HCT116 (cell line): ENCODE results near the gene CYP2B6.

Source experiments
- EZH2 ChIP-seq: fragments of 200-600 bp; sonication (generic); IDR thresholded peaks from 2 replicates; pipeline ENCODE4 v1.6.1; 2017; ENCODE audit warnings: antibody characterized with exemption, mixed run types
- EZH2phosphoT487 ChIP-seq: fragments of 200-600 bp; IDR thresholded peaks from 2 replicates; pipeline ENCODE4 v1.6.1; 2018; ENCODE audit warnings: antibody characterized with exemption, borderline replicate concordance
- JUND ChIP-seq: IDR thresholded peaks from 2 replicates; pipeline ENCODE4 v1.6.1; 2012
- MAX ChIP-seq: IDR thresholded peaks from 2 replicates; pipeline ENCODE4 v1.6.1; 2012
- POLR2AphosphoS5 ChIP-seq: IDR thresholded peaks from 2 replicates; pipeline ENCODE4 v1.6.1; 2011; ENCODE audit warnings: mild to moderate bottlenecking, low read depth, low read length, moderate library complexity
- RAD21 ChIP-seq: IDR thresholded peaks from 2 replicates; pipeline ENCODE4 v1.6.1; 2012; ENCODE audit warnings: low read depth, mild to moderate bottlenecking
- SIN3A ChIP-seq: IDR thresholded peaks from 2 replicates; pipeline ENCODE4 v1.6.1; 2012; ENCODE audit warnings: low read depth
- SP1 ChIP-seq: IDR thresholded peaks from 2 replicates; pipeline ENCODE4 v1.6.1; 2012; ENCODE audit warnings: low read depth
- ZNF274 ChIP-seq: fragments of 200-500 bp; sonication (Bioruptor generic); IDR thresholded peaks from 2 replicates; pipeline ENCODE4 v1.6.1; 2014; ENCODE audit warnings: mild to moderate bottlenecking, low read depth, low read length, inconsistent platforms
- TF ChIP-seq, protein P1 (sequence below), 3 experiments: fragments of 200-600 bp in 1 of 3; sonication (generic) in 1 of 3; IDR thresholded peaks in 2 of 3; conservative IDR thresholded peaks in 1 of 3; 2 replicates each; pipeline ENCODE4 v1.5.1; 2012 to 2017; ENCODE audit warnings: low read depth in 2 of 3, low read length in 2 of 3, antibody characterized with exemption in 1 of 3, borderline replicate concordance in 1 of 3, control low read depth in 1 of 3, mild to moderate bottlenecking in 1 of 3, mixed read lengths in 1 of 3, mixed run types in 1 of 3, moderate library complexity in 1 of 3; ENCODE audit not compliant: insufficient read depth in 1 of 3
- TF ChIP-seq, protein P2 (sequence below): IDR thresholded peaks from 2 replicates; pipeline ENCODE4 v1.6.1; 2011; ENCODE audit warnings: mild to moderate bottlenecking, low read length, moderate library complexity; ENCODE audit not compliant: insufficient replicate concordance; ENCODE audit errors: extremely low read depth

DNA sequence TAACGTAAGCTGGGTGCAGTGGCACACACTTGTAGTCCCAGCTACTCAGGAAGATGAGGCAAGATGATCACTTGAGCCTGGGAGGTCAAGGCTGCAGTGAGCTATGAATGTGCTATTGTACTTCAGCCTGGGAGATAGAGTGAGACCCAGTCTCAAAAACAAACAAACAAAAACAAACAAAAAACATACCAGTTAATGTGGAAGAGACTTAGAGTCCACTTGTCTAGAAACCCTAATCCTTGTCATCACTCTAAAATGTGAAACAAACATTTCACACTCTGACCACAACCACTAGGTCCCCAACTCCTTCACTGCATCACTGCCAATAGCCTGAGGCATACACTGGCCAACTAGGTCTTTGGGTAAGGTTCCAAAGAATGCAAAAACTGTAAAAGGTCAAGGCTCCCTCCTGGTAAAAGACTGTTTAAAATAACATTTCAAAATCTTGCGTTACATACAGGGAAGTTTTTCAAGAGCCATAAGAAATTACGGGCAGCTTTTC is 28.6 kb upstream of the CYP2B6 start:
- TF ChIP-seq SIN3A (no peak), SP1 (no peak), POLR2AphosphoS5 (no peak), JUND (no peak), MAX (no peak), EZH2 (no peak), ZNF274 (no peak), RAD21 (no peak), EZH2phosphoT487 (no peak)
- TF ChIP-seq, protein P1, sequence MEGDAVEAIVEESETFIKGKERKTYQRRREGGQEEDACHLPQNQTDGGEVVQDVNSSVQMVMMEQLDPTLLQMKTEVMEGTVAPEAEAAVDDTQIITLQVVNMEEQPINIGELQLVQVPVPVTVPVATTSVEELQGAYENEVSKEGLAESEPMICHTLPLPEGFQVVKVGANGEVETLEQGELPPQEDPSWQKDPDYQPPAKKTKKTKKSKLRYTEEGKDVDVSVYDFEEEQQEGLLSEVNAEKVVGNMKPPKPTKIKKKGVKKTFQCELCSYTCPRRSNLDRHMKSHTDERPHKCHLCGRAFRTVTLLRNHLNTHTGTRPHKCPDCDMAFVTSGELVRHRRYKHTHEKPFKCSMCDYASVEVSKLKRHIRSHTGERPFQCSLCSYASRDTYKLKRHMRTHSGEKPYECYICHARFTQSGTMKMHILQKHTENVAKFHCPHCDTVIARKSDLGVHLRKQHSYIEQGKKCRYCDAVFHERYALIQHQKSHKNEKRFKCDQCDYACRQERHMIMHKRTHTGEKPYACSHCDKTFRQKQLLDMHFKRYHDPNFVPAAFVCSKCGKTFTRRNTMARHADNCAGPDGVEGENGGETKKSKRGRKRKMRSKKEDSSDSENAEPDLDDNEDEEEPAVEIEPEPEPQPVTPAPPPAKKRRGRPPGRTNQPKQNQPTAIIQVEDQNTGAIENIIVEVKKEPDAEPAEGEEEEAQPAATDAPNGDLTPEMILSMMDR (IDR thresholded peaks at IDR 0.05 in 2 of 3, conservative IDR thresholded peaks at IDR 0.05 in 1 of 3; ENCODE audit: borderline replicate concordance in 1 of 3, insufficient read depth in 1 of 3, low read depth in 2 of 3, low read length in 2 of 3): no peak
- TF ChIP-seq, protein P2, sequence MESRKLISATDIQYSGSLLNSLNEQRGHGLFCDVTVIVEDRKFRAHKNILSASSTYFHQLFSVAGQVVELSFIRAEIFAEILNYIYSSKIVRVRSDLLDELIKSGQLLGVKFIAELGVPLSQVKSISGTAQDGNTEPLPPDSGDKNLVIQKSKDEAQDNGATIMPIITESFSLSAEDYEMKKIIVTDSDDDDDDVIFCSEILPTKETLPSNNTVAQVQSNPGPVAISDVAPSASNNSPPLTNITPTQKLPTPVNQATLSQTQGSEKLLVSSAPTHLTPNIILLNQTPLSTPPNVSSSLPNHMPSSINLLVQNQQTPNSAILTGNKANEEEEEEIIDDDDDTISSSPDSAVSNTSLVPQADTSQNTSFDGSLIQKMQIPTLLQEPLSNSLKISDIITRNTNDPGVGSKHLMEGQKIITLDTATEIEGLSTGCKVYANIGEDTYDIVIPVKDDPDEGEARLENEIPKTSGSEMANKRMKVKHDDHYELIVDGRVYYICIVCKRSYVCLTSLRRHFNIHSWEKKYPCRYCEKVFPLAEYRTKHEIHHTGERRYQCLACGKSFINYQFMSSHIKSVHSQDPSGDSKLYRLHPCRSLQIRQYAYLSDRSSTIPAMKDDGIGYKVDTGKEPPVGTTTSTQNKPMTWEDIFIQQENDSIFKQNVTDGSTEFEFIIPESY: no peak
